ENCODE data around the gene PON1. TPM values are rescaled to one million over a fixed set of nuclear protein-coding genes. Genes with fewer than 3 reads are reported as not detected.

The PON1 gene
- total and polyA plus RNA-seq, 2 of the 8 experiments (the other 6 are each of a cell fraction or from before 2014, with no cell fraction given), result not detected

GRCh38 chr7:95265634-95266033, 58.7 kb downstream of the PON1 start:
- Histone ChIP-seq H3K27me3 (replicated peaks in 1 of 4; ENCODE audit: control insufficient read depth in 3 of 4, extremely low read depth in 1 of 4, insufficient read depth in 3 of 4, low read length in 3 of 4) (no peaks in the 10 kb centered on the region), H2BK15ac (ENCODE audit: low read length) (no peak overlapping the region), H3K79me2 (ENCODE audit: control insufficient read depth in 1 of 2, insufficient read depth in 2 of 2, low read length in 2 of 2) (no peaks in the 10 kb centered on the region), H3K27ac (ENCODE audit: low read depth, low read length) (no peak overlapping the region), H2AK5ac (ENCODE audit: low read depth, low read length) (no peak overlapping the region), H3K79me1 (ENCODE audit: low read depth, low read length) (no peaks in the 10 kb centered on the region), H3K4me3 (ENCODE audit: extremely low read depth in 1 of 4, insufficient read depth in 2 of 4, low read depth in 3 of 4, low read length in 4 of 4) (no peak overlapping the region), H4K8ac (ENCODE audit: extremely low read depth, insufficient read depth, low read length) (no peak overlapping the region), H3K14ac (ENCODE audit: insufficient read length) (no peak overlapping the region), H4K5ac (ENCODE audit: insufficient read length, low read depth, low read length) (no peak overlapping the region), H2BK12ac (ENCODE audit: low read depth, low read length) (no peak overlapping the region), H2BK20ac (ENCODE audit: low read length) (no peak overlapping the region), H4K91ac (replicated peaks; ENCODE audit: insufficient read length, low read length) (no peak overlapping the region), H3K9ac (replicated peaks in 1 of 4; ENCODE audit: extremely low read depth in 1 of 4, low read depth in 3 of 4, low read length in 3 of 4) (no peak overlapping the region), H2AFZ (ENCODE audit: low read length) (no peak overlapping the region), H3K23ac (ENCODE audit: insufficient read length) (no peak overlapping the region), H3K4me1 (replicated peaks in 1 of 4; ENCODE audit: control insufficient read depth in 3 of 4, insufficient read depth in 4 of 4, low read length in 3 of 4) (peaks cover 0 to 5% (median 0%) of the 10 kb centered on the region in 4 experiments; a peak in 2 of 7 replicates), H3K56ac (replicated peaks; ENCODE audit: insufficient read length, low read depth, low read length) (no peak overlapping the region), H3K36me3 (ENCODE audit: control insufficient read depth in 2 of 4, insufficient read depth in 4 of 4, low read length in 3 of 4) (peaks cover 0 to 3% (median 0%) of the 10 kb centered on the region in 4 experiments; a peak in 1 of 8 replicates), H3K23me2 (ENCODE audit: low read depth, low read length) (no peaks in the 10 kb centered on the region), H3K9me3 (ENCODE audit: insufficient read depth in 2 of 2, low read depth in 1 of 2, low read length in 1 of 2) (no peaks in the 10 kb centered on the region), H2BK5ac (ENCODE audit: low read depth, low read length) (no peak overlapping the region), H3K4me2 (ENCODE audit: insufficient read depth in 1 of 2, low read depth in 2 of 2, low read length in 2 of 2) (no peak overlapping the region), H3K4ac (replicated peaks; ENCODE audit: insufficient read length, low read depth, low read length) (no peak overlapping the region), H2BK120ac (replicated peaks; ENCODE audit: low read depth, low read length) (no peak overlapping the region), H4K20me1 (replicated peaks in 1 of 2; ENCODE audit: control insufficient read depth in 1 of 2, insufficient read depth in 2 of 2, low read length in 2 of 2) (no peaks in the 10 kb centered on the region), H3K18ac (ENCODE audit: extremely low read depth, low read length) (no peak overlapping the region)
- no peak for FAIRE-seq
- DNase-seq (ENCODE audit: low read depth in 1 of 2, low spot score in 2 of 2), result no peak
- TF ChIP-seq TAF1 (IDR thresholded peaks at IDR 0.05; ENCODE audit: low read depth, low read length) (no peak), HDAC6 (IDR thresholded peaks at IDR 0.05; ENCODE audit: low read depth, low read length) (no peak), RNF2 (IDR thresholded peaks at IDR 0.05; ENCODE audit: borderline replicate concordance, low read depth, low read length, missing control alignments, poor library complexity, severe bottlenecking) (no peak), JUND (IDR thresholded peaks at IDR 0.05; ENCODE audit: low read length) (no peak), EP300 (IDR thresholded peaks at IDR 0.05; ENCODE audit: borderline replicate concordance in 1 of 2, low read depth in 2 of 2, low read length in 2 of 2) (no peak), POU5F1 (IDR thresholded peaks at IDR 0.05; ENCODE audit: low read depth, low read length) (no peak), YY1 (IDR thresholded peaks at IDR 0.05; ENCODE audit: low read depth, low read length) (no peak), KDM4A (IDR thresholded peaks at IDR 0.05; ENCODE audit: low read depth, low read length, severe bottlenecking) (no peak), TAF7 (optimal IDR thresholded peaks at IDR 0.05; ENCODE audit: borderline replicate concordance, low read depth, low read length) (no peak)
- TF ChIP-seq, protein P1, sequence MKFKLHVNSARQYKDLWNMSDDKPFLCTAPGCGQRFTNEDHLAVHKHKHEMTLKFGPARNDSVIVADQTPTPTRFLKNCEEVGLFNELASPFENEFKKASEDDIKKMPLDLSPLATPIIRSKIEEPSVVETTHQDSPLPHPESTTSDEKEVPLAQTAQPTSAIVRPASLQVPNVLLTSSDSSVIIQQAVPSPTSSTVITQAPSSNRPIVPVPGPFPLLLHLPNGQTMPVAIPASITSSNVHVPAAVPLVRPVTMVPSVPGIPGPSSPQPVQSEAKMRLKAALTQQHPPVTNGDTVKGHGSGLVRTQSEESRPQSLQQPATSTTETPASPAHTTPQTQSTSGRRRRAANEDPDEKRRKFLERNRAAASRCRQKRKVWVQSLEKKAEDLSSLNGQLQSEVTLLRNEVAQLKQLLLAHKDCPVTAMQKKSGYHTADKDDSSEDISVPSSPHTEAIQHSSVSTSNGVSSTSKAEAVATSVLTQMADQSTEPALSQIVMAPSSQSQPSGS (IDR thresholded peaks at IDR 0.05; ENCODE audit: low read length), result no peak
- TF ChIP-seq, protein P2, sequence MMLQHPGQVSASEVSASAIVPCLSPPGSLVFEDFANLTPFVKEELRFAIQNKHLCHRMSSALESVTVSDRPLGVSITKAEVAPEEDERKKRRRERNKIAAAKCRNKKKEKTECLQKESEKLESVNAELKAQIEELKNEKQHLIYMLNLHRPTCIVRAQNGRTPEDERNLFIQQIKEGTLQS (IDR thresholded peaks at IDR 0.05; ENCODE audit: insufficient read depth, low read depth, low read length), result no peak
- WGBS, 2 experiments (ENCODE audit: extremely low coverage in 1 of 2, insufficient coverage in 1 of 2, insufficient read length in 1 of 2, insufficient replicate concordance in 2 of 2, low coverage in 1 of 2, low lambda C conversion rate in 2 of 2, missing lambda C conversion rate in 1 of 2), result 86% methylated on average over 2 of the region's 2 CpGs; no CpG with 5 or more reads in 1 of the 2 experiments
- ChIA-PET CTCF (ENCODE audit: partially characterized antibody) (interaction anchor here (0.6 to 3.5 kb wide), 5 partner anchors 11 to 611 kb away, joined by 3 to 14 read pairs (median 3); no protein-coding TSS in a partner anchor), POLR2A (ENCODE audit: partially characterized antibody) (interaction anchor here (0.7 kb wide), 1 partner anchor 757 kb away, joined by 3 read pairs; no protein-coding TSS in a partner anchor)

All from H1 (cell line).